Hematopoietic multipotent progenitor cell treated with erythropoietin and hydrocortisone succinate and interleukin-3 and kit ligand, for 8 days (in vitro differentiated cells): Measurements from ENCODE around the gene LMNTD2.

Source experiments
- DNase-seq: peaks from one replicate; pipeline ENCODE4 v3.0.0-alpha.2; 2015

The LMNTD2 gene

GRCh38 chr11:586376-587316 lies 26.1 kb upstream of the LMNTD2 start:
- no peak for DNase-seq

DNA sequence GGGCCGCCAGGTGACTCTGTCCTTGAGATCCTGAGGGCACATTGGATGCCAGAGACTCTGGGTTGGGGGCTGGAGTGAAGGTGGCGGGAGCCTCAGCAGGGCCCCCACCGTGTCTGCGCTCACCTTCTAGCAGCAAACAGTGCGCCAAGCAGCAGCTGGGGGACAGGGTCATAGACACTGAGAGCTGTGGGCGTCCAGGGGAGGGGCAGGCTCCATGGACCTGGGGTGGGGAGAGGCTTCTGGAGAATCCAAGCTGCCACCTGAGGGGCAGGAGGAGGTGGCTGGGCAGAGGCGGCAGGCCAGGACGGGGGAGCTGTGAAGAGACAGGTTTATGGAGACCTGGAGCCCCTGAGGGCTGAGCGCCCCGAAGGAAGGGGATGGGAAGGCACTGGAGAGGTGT lies 23.7 kb upstream of the LMNTD2 start:
- no peak for DNase-seq

GRCh38 chr11:581752-582151 lies 21.2 kb upstream of the LMNTD2 start:
- no peak for DNase-seq

DNA sequence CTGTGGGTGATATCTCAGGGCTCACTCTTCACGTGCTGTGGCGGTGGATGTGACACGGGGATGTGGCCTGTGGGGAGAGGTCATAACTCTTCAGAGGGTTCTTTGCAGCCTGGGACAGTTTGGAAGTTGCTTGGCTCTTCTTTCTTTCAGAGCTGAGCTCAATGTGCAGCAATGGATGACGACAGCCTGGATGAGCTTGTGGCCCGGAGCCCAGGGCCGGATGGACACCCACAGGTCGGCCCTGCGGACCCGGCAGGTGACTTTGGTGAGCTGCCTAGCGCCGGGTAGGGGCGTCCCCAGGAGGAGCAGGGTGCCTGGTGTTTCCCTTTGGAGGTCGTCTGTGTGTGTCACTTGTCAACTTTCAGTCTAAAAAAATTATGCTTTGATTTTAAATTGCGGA lies 20.8 kb upstream of the LMNTD2 start:
- DNase-seq, result no peak

DNA sequence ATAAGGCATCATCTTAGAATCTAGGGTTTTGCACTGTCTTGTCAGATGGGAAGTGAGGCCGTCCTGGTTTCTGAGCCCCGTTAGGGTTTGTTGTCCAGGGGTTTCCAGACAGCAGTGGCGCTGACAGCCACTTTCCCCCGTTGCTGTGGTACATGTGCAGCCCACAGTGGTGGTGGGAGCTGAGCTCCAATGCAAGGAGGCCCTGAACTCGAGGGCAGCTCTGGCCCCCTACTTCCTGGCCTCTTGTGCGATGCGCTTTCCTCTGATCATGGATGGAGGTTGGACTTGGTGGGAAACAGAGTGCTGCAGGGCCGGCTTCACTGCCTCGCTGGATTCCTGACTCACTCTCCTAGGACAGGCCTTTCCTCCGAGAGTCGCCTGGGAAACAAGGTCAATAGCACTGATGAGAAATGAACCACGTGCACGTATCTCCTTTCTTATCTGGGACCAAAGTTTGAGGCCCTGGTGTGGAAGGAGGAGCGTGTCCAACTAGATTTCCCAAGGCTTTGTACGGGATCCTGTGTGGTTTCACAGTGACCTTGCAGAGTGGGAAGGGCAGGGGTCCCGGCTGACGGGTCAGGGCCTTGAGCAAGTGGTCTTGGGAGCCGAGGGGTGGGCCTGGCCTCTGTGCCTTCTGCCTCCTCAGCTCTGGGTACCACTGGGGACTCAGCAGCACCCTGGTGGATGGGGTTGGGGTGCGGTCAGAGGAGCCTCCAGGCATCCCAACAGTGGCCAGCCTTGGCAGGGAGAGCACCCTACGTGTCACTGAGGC lies 19.5 kb upstream of the LMNTD2 start:
- DNase-seq, result no peak

DNA sequence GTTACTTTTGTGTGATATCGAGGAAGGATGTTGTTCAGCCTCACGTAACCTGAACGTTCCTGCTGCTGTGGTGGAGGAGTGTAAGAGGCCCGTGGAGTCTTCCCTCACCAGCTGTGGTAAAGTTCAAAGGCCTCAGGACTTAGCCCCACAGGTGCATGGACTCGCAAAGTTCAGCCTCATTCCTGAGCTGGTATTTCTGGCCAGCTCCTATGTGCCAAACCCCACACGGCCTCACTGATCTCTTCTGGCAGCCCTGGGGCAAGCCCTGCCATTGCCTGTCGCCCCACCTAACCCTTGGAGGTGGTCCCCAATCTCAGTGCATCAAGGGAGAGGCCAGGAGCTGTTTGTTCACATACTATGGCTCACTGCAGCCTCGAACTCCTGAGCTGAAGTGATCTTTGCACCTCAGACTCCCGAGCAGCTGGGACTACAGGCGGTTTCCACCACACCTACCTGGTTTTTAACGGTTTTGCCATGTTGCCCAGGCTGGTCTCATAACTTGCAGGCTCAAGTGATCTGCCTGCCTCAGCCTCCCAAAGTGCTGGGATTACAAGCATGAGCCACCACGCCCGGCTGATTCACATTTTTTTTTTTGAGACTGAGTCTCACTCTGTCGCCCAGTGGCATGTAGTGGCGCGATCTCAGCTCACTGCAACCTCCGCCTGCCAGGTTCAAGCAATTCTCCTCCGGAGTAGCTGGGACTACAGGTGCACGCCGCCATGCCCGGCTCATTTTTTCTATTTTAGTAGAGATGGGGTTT lies 17.9 kb upstream of the LMNTD2 start:
- DNase-seq, result no peak

- DNase-seq, result no peak
Observed at GRCh38 chr11:577611-577894, 17.0 kb upstream of the LMNTD2 start.

DNA sequence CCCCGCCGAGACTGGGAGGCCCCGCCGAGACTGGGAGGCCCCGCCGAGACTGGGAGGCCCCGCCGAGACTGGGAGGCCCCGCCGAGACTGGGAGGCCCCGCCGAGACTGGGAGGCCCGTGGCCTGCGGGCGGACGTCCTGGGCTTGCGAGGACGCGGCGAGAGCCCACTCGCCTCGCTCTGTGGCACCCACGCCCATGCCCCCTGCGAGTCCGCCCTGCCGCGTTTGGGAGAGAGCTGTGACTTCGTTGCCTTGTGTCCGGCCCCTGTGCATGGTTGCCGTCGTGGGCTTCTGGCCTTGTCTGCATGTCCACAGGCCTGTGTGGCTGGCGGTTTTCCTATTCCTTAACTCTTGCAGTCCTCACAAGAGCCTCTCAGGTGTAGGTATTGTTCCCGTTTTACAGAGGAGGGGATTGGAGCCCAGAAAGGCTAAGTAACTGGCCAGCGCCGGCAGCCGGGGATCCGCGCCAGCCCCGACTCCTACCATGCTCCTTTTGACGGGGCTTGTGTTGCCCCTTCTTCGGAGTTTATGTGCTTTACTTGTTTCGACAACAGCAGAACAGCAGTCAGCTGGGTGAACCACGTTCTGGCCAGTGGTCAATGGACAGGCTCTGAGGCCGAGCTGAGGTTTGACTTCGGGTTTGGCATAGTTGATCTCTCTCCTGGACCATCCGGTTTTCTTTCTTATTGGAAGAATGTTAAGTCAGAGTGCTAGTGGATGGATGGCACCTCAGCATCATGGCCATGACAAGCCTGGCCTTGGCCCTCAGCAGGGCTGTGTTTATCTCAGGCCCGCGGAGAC lies 16.5 kb upstream of the LMNTD2 start:
- DNase-seq, result no peak

DNA sequence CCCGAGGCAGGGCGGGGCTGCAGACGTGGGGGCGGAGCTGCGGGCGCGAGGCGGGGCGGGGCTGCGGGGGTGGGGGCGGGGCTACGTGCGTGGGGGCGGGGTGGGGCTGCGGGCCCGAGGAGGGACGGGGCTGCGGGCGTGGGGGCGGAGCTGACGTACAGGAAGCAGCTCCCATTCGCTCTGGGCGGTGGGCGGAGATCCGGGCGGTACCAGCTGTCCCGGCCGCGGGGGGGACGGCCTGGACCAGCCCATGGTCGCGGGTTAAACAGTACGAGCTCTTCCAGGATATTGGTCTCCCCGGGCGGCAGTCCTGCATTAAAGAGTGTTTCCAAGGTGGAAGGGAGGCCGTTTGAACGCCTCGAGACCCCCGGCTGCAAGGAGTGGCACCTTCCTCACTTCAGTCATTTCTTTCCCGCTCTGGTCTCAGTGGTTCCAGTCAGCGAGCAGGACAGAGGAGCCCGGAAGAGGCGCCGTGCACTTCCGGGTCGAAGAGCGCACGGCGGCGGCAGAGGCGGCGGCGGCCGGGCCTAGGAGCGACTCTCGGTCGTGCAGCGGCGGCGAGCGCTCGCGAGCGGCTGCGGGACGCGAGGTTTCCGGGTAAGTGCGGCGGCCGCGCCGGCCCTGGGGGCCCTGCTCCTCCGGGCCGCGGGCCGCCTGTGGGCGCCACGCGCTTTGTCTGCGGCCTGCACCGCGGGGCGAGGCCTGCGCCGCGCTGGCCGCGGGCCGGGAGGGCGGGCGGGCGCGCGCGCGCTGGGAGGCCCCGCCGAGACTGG lies 15.6 kb upstream of the LMNTD2 start, which contains the start of gene PHRF1:
Gene PHRF1 (plus strand): TSS at position 475 of the 773 bp plus-strand sequence. CDS start 5,043 bp downstream, outside the sequence.
- DNase-seq, result peak; percentile 94

- DNase-seq, result peak; percentile 57
Observed at GRCh38 chr11:575313-575995, 14.9 kb upstream of the LMNTD2 start.

GRCh38 chr11:574632-575312 lies 14.2 kb upstream of the LMNTD2 start:
- no peak for DNase-seq

GRCh38 chr11:574031-574570 lies 13.6 kb upstream of the LMNTD2 start:
- peak; percentile 40 for DNase-seq

- no peak for DNase-seq
Observed at GRCh38 chr11:573146-573759, 12.7 kb upstream of the LMNTD2 start.

GRCh38 chr11:571802-572185 lies 11.3 kb upstream of the LMNTD2 start:
- DNase-seq, result no peak

DNA sequence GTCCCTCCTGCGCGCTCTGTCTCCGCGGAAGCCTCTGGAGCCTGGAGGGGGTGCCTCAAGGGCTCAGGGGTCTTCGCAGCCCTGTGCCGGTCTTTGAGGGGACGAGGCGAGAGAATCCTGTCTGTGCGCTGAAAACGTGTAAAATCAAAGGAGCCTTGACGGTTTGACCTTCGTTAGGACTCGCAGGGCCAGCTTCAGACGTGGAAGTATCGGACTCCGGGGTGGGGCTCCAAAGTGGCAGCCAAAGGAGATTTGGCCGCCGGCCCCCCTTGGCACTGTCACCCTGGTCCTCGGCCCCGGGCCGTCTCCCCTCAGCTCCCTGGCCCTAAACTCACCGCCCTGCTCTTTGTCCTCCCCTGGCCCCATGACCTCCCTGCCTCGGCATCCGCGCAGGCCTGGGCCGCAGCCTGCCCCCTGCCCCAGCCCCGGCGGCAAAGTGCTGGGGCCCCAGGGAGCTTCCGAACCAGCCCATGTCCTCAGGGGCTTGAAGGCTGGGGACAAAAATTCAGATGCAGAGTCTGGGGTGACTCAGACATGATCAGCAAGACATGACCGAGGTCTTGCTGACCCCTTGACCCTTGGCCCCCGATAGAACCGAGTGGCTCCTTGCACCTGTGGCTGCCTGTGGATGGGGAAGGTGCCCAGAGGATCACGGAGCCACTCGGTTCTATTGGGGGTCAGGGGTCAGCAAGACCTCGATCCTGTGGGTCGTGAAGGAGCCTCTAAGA lies 8.8 kb upstream of the LMNTD2 start:
- no peak for DNase-seq

DNA sequence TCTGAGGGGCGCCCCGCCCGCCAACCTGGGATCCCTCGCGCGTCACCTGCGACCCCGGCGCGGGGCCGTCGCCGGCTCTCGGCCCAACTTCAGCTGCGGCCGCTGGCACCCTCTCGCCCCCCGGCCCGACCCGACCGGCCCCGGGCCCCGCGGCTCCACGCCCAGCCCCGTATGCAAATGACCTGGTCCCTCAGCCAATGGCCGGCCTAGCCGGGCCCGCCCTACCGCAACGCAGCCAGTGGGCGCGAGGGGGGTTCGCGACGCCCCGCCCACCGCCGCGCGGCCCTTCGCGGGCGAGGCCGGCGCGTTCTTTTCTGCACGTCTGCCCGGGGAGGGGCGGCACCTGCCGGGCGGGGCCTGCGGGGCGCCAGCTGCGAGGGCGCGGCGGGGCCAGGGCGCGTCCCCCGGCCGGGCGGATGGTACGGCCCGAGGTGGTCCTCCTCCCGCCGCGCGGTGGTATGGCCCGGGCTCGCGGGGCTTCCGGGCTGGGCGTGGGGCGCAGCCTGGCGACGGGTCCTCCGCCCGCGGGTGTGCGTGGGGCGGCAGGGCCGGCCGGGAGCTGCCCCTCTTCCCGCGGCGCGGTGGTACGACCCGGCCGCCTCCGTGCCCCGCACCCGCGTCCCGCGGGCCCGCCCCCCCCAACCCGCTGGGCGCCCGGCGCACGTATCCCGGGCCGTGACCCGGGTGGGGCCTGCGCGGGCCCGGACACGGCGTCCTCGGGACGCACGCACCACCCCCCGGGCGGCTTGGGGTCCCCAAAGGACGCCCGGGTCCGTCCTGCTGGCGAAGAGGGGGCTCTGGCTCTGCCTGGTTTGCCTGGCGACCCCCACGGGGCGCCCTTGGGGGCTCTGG lies 8.0 kb upstream of the LMNTD2 start:
- DNase-seq, result peak; percentile 93

- no peak for DNase-seq
Observed at GRCh38 chr11:567629-568292, 7.2 kb upstream of the LMNTD2 start.
